MM.1S (cell line): ENCODE measurements around the gene LRRN2.
"Not testable (repeated sequence)": the region's sequence is repeated elsewhere in the genome, so short reads cannot be mapped to it uniquely, and the experiment has no call there.

Experiments
- DNase-seq: peaks from one replicate; pipeline ENCODE4 v3.0.0-alpha.2; 2015
- H2AFZ ChIP-seq: fragments of 300-600 bp; sonication (generic); 2 replicates; pipeline ENCODE4 v1.6.0; 2016; ENCODE audit warnings: antibody characterized with exemption, low read length
- H3F3A ChIP-seq: fragments of 300-600 bp; sonication (generic); 2 replicates; pipeline ENCODE4 v1.6.1; 2016; ENCODE audit warnings: mild to moderate bottlenecking, antibody characterized with exemption, low read length, moderate library complexity, mixed read lengths; ENCODE audit not compliant: insufficient read depth
- H3K27ac ChIP-seq: fragments of 300-600 bp; sonication (generic); 2 replicates; pipeline ENCODE4 v1.5.1; 2016; ENCODE audit warnings: mild to moderate bottlenecking, low read length
- H3K27me3 ChIP-seq: fragments of 300-600 bp; sonication (generic); replicated peaks from 2 replicates; pipeline ENCODE4 v1.6.0; 2016; ENCODE audit warnings: low read length; ENCODE audit not compliant: insufficient read depth
- H3K36me3 ChIP-seq: fragments of 300-600 bp; sonication (generic); replicated peaks from 2 replicates; pipeline ENCODE4 v1.6.1; 2016; ENCODE audit warnings: mild to moderate bottlenecking, low read length, mixed read lengths; ENCODE audit not compliant: insufficient read depth
- H3K4me1 ChIP-seq: fragments of 300-600 bp; sonication (generic); 2 replicates; pipeline ENCODE4 v1.6.1; 2016; ENCODE audit warnings: low read length, mixed read lengths
- H3K4me2 ChIP-seq: fragments of 300-600 bp; sonication (generic); 2 replicates; pipeline ENCODE4 v1.6.0; 2016; ENCODE audit warnings: low read depth, low read length
- H3K4me3 ChIP-seq: fragments of 300-600 bp; sonication (generic); 2 replicates; pipeline ENCODE4 v1.5.1; 2016; ENCODE audit warnings: low read length, mixed read lengths
- H3K79me2 ChIP-seq: fragments of 300-600 bp; sonication (generic); 2 replicates; pipeline ENCODE4 v1.6.1; 2016; ENCODE audit warnings: mixed run types, low read length, mixed read lengths
- H3K9ac ChIP-seq: fragments of 300-600 bp; sonication (generic); 2 replicates; pipeline ENCODE4 v1.6.1; 2016; ENCODE audit warnings: low read length, mixed read lengths
- H3K9me2 ChIP-seq: fragments of 300-600 bp; sonication (generic); replicated peaks from 2 replicates; pipeline ENCODE4 v1.6.1; 2016; ENCODE audit warnings: mild to moderate bottlenecking, low read length, mixed read lengths; ENCODE audit not compliant: insufficient read depth
- H3K9me3 ChIP-seq: fragments of 300-600 bp; sonication (generic); replicated peaks from 2 replicates; pipeline ENCODE4 v1.6.1; 2016; ENCODE audit warnings: mild to moderate bottlenecking, low read length, mixed read lengths; ENCODE audit not compliant: insufficient read depth
- H4K20me1 ChIP-seq: fragments of 300-600 bp; sonication (generic); 2 replicates; pipeline ENCODE4 v1.6.1; 2016; ENCODE audit warnings: mild to moderate bottlenecking, low read length, moderate library complexity, mixed read lengths; ENCODE audit not compliant: insufficient read depth
- CTCF ChIP-seq: fragments of 300-600 bp; sonication (generic); IDR thresholded peaks from 2 replicates; pipeline ENCODE4 v1.5.1; 2016; ENCODE audit warnings: antibody characterized with exemption, low read length, mixed read lengths
- EZH2 ChIP-seq: fragments of 300-600 bp; sonication (generic); optimal IDR thresholded peaks from 2 replicates; pipeline ENCODE3; 2017; ENCODE audit warnings: low read depth, mild to moderate bottlenecking, antibody characterized with exemption, low read length, mixed read lengths
- EZH2phosphoT487 ChIP-seq: fragments of 300-600 bp; sonication (generic); IDR thresholded peaks from 2 replicates; pipeline ENCODE4 v1.6.1; 2018; ENCODE audit warnings: antibody characterized with exemption, low read length

LRRN2 gene

GRCh38 chr1:204694145-204694544 is 8.6 kb upstream of the LRRN2 start:
- Histone ChIP-seq H3K79me2 (no peaks in the 10 kb centered on the region), H3K27ac (no peak overlapping the region), H3K27me3 (no peaks in the 10 kb centered on the region), H3K4me1 (peaks cover 9% of the 10 kb centered on the region), H3K9ac (no peak overlapping the region), H3K9me3 (no peaks in the 10 kb centered on the region), H3K9me2 (no peaks in the 10 kb centered on the region), H3K4me3 (no peak overlapping the region), H4K20me1 (no peaks in the 10 kb centered on the region), H2AFZ (no peak overlapping the region), H3K36me3 (no peaks in the 10 kb centered on the region), H3K4me2 (no peak overlapping the region), H3F3A (no peaks in the 10 kb centered on the region)
- TF ChIP-seq EZH2 (no peak), EZH2phosphoT487 (no peak), CTCF (no peak)
- DNase-seq: no peak

GRCh38 chr1:204692841-204693356 is 7.4 kb upstream of the LRRN2 start:
- no peaks in the 10 kb centered on the region for H3K36me3 ChIP-seq
- no peaks in the 10 kb centered on the region for H3K9me2 ChIP-seq
- no peaks in the 10 kb centered on the region for H3K9me3 ChIP-seq
- H3K4me2 ChIP-seq: no peak overlapping the region
- no peak for DNase-seq
- no peaks in the 10 kb centered on the region for H3F3A ChIP-seq
- H3K4me1 ChIP-seq: peaks cover 9% of the 10 kb centered on the region
- H4K20me1 ChIP-seq: no peaks in the 10 kb centered on the region
- no peak overlapping the region for H3K27ac ChIP-seq
- no peak overlapping the region for H3K4me3 ChIP-seq
- TF ChIP-seq EZH2 (no peak), CTCF (no peak), EZH2phosphoT487 (no peak)
- H2AFZ ChIP-seq: no peak overlapping the region
- no peaks in the 10 kb centered on the region for H3K27me3 ChIP-seq
- H3K9ac ChIP-seq: no peak overlapping the region
- no peaks in the 10 kb centered on the region for H3K79me2 ChIP-seq

GRCh38 chr1:204692325-204692840 is 6.8 kb upstream of the LRRN2 start:
- no peak for DNase-seq
- Histone ChIP-seq H4K20me1 (no peaks in the 10 kb centered on the region), H3K9me2 (no peaks in the 10 kb centered on the region), H3K27me3 (no peaks in the 10 kb centered on the region), H3K79me2 (no peaks in the 10 kb centered on the region), H3K4me1 (peaks cover 9% of the 10 kb centered on the region), H3F3A (no peaks in the 10 kb centered on the region), H3K9me3 (no peaks in the 10 kb centered on the region), H3K27ac (no peak overlapping the region), H3K4me3 (no peak overlapping the region), H3K4me2 (no peak overlapping the region), H2AFZ (peak overlapping the region; percentile 36; the same call in 1 of the 2 replicates), H3K36me3 (no peaks in the 10 kb centered on the region), H3K9ac (no peak overlapping the region)
- peak; percentile 32 for TF ChIP-seq CTCF
- no peak for TF ChIP-seq EZH2
- no peak for TF ChIP-seq EZH2phosphoT487

- not testable (repeated sequence) for H3K9me3 ChIP-seq, H3K36me3 ChIP-seq, H3F3A ChIP-seq, H3K4me1 ChIP-seq, H3K9me2 ChIP-seq, H3K79me2 ChIP-seq, H3K27me3 ChIP-seq, H4K20me1 ChIP-seq
- Histone ChIP-seq H3K4me3 (peak overlapping the region; percentile 20; the same call in 1 of the 2 replicates), H3K27ac (peak overlapping the region; percentile 11; the same call in 1 of the 2 replicates), H2AFZ (peak overlapping the region; percentile 36), H3K9ac (peak overlapping the region; percentile 1; the same call in 1 of the 2 replicates), H3K4me2 (peak overlapping the region; percentile 43)
- DNase-seq: peak; percentile 88
Measured at GRCh38 chr1:204691328-204691730, 5.8 kb upstream of the LRRN2 start.
